ENCODE measurements around the gene ABCA4. TPM values are rescaled to one million over a fixed set of nuclear protein-coding genes. Genes with fewer than 3 reads are reported as not detected.

ABCA4 gene
- total RNA-seq, 1 donor from 2014 or later: not detected

DNA sequence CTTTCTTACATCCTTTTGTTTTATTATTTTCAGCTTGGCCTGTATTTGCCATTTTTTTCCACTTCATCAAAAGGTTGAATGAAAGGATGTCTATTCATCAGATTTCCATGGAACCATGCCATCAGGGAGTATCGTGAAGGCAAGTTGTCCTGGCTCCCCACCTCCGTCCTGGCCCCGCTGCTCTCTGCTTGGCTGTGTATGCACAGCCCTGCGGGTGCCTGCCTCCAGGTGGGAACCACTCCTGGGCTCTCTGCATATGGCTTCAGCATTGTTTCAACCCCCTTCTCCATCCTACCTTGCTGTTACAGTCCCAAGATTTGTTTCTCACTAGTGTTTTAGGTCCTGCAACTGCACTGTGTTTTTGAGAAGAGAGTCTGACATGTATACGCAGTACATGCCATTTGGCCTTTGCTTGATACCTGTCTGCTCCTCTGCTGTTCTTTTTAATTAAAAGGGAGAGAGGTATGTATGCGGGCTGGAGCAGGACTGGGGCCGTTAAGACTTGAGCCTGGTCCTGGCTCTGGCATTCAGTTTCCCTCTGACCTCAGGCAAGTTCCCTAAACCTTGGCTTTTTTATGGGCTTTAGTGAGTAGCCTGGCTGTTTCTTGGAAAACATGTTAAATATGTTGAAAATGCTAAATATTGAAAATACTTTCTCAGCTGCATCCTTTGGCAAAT, 141.8 kb downstream of the ABCA4 start:
- intact Hi-C loops (cut with micrococcal nuclease): no loop called here
- Mint-ChIP-seq H3K36me3 (ENCODE audit: low read depth) (no peaks in the 10 kb centered on the region), H3K9me3 (no peaks in the 10 kb centered on the region), H3K27ac (no peak overlapping the region), H3K4me1 (no peaks in the 10 kb centered on the region), H3K27me3 (peaks cover 4% of the 10 kb centered on the region), H3K4me3 (no peak overlapping the region)
- CTCF ChIA-PET: interaction anchor here (0.9 kb wide), 1 partner anchor 27 kb away, joined by 3 read pairs; no protein-coding TSS in a partner anchor
- ATAC-seq (ENCODE audit: low read depth) (no peak), DNase-seq (no peak)
- POLR2A ChIA-PET: no interaction called here
- TF ChIP-seq, protein P1, sequence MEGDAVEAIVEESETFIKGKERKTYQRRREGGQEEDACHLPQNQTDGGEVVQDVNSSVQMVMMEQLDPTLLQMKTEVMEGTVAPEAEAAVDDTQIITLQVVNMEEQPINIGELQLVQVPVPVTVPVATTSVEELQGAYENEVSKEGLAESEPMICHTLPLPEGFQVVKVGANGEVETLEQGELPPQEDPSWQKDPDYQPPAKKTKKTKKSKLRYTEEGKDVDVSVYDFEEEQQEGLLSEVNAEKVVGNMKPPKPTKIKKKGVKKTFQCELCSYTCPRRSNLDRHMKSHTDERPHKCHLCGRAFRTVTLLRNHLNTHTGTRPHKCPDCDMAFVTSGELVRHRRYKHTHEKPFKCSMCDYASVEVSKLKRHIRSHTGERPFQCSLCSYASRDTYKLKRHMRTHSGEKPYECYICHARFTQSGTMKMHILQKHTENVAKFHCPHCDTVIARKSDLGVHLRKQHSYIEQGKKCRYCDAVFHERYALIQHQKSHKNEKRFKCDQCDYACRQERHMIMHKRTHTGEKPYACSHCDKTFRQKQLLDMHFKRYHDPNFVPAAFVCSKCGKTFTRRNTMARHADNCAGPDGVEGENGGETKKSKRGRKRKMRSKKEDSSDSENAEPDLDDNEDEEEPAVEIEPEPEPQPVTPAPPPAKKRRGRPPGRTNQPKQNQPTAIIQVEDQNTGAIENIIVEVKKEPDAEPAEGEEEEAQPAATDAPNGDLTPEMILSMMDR (IDR thresholded peaks at IDR 0.05): no peak

- DNase-seq (no peak), ATAC-seq (ENCODE audit: low read depth) (no peak)
- intact Hi-C loops (cut with micrococcal nuclease): no loop called here
- Mint-ChIP-seq H3K4me3 (no peak overlapping the region), H3K9me3 (no peaks in the 10 kb centered on the region), H3K36me3 (ENCODE audit: low read depth) (no peaks in the 10 kb centered on the region), H3K27ac (no peak overlapping the region), H3K4me1 (no peaks in the 10 kb centered on the region), H3K27me3 (peaks cover 2% of the 10 kb centered on the region)
- POLR2A ChIA-PET: no interaction called here
- CTCF ChIA-PET: no interaction called here
- TF ChIP-seq, protein P1 (IDR thresholded peaks at IDR 0.05): no peak
Observed at GRCh38 chr1:93977598-93977945, 143.4 kb downstream of the ABCA4 start.

DNA sequence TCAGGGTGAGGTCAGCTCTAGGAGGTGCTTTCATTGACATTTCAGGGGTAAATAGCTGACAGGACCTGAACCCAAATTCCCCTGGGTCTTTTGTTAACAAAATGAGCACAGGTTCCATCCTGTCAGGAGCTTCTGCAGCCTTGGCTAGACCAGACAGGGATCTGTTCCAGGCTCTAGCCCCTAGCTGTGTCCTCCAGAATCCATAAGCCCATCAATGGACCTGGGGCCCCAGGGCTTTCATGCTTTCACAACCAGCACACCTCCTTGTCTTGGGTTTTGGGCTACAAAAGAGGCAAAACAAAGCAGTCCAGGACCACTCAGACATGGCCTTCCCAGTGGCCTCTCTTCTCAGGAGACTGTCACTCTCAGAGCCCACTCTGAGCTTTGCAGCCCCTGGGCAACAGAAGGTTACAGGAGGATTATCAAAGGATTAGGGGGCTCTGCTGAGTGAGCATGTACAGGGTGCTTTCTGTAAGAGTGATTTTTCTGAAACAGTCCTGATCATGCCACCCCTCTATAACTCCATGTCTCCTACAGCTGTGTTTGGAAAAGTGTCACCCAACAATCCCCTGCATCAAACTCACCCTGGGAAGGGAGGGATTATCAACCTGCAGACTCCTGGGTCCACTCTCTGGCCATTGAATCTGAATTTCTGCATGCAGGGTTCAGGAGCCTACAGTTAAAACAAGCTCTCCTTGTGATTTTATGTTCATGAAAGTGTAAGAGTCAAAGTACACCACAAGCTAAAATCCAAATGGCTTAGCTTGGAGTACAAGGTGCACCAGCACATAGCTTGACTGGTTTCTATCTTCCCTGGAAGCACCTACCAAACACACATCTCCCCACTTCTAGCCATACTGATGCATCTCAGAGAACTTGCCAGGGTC, 144.0 kb downstream of the ABCA4 start:
- no peaks in the 10 kb centered on the region for H3K36me3 Mint-ChIP-seq (ENCODE audit: low read depth)
- no peaks in the 10 kb centered on the region for H3K4me1 Mint-ChIP-seq
- no peak for ATAC-seq (ENCODE audit: low read depth)
- H3K27me3 Mint-ChIP-seq: peaks cover 2% of the 10 kb centered on the region
- no peaks in the 10 kb centered on the region for H3K9me3 Mint-ChIP-seq
- TF ChIP-seq, protein P1 (IDR thresholded peaks at IDR 0.05): no peak
- no peak overlapping the region for H3K27ac Mint-ChIP-seq
- no peak overlapping the region for H3K4me3 Mint-ChIP-seq
- CTCF ChIA-PET: no interaction called here
- no peak for DNase-seq
- POLR2A ChIA-PET: interaction anchor here (0.6 kb wide), 1 partner anchor 37 kb away, joined by 3 read pairs; no protein-coding TSS in a partner anchor
- intact Hi-C loops (cut with micrococcal nuclease): no loop called here

GRCh38 chr1:93976291-93976690, 144.7 kb downstream of the ABCA4 start:
- TF ChIP-seq, protein P1 (IDR thresholded peaks at IDR 0.05): no peak
- no peak overlapping the region for H3K27ac Mint-ChIP-seq
- ATAC-seq (ENCODE audit: low read depth): no peak
- ChIA-PET POLR2A (no interaction called here), CTCF (no interaction called here)
- no peak overlapping the region for H3K4me3 Mint-ChIP-seq
- intact Hi-C loops (cut with micrococcal nuclease): no loop called here
- H3K4me1 Mint-ChIP-seq: no peaks in the 10 kb centered on the region
- peaks cover 2% of the 10 kb centered on the region for H3K27me3 Mint-ChIP-seq
- DNase-seq: no peak
- H3K36me3 Mint-ChIP-seq (ENCODE audit: low read depth): no peaks in the 10 kb centered on the region
- no peaks in the 10 kb centered on the region for H3K9me3 Mint-ChIP-seq

DNA sequence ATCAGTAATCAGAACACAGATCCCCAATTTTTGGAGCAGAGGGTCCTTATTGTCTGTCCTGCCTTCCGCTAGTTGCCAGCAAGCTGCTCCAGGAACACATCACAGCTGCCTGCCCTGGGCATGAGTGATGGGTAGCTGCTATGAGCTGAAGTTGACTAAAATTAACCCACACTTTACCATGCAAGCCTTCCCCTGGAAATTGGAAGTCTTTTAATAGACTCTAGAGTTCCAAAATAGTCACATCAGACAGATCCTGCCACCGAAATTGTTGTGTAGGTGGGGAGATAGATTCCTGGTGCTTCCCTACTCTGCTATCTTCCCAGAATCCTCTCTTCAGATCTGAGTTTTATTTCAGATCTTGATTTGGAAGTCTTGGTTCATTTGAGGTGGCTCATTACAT, 148.6 kb downstream of the ABCA4 start:
- peaks cover 6% of the 10 kb centered on the region for H3K27me3 Mint-ChIP-seq
- H3K36me3 Mint-ChIP-seq (ENCODE audit: low read depth): no peaks in the 10 kb centered on the region
- no peaks in the 10 kb centered on the region for H3K4me1 Mint-ChIP-seq
- CTCF ChIA-PET: no interaction called here
- no peak overlapping the region for H3K4me3 Mint-ChIP-seq
- no peaks in the 10 kb centered on the region for H3K9me3 Mint-ChIP-seq
- DNase-seq (no peak), ATAC-seq (ENCODE audit: low read depth) (no peak)
- TF ChIP-seq, protein P1 (IDR thresholded peaks at IDR 0.05): no peak
- POLR2A ChIA-PET: no interaction called here
- intact Hi-C loops (cut with micrococcal nuclease): no loop called here
- H3K27ac Mint-ChIP-seq: no peak overlapping the region
